Renal cortical epithelial cell (primary cell): Measurements from ENCODE around the gene RNF157. TPM values are rescaled to one million over a fixed set of nuclear protein-coding genes. Genes with fewer than 3 reads are reported as not detected.
"Not testable (repeated sequence)": the region's sequence is repeated elsewhere in the genome, so short reads cannot be mapped to it uniquely, and the experiment has no call there.

Source experiments
- DNase-seq: peaks from one replicate; pipeline ENCODE4 v3.0.0-alpha.2; 2011; ENCODE audit warnings: low read depth
- total RNA-seq: library from RNA; depleted of rRNA; stranded (reverse); fragments of >200 nt; gene quantifications from 2 replicates; pipeline ENCODE4 v1.2.3, GENCODE V29; 2014

The RNF157 gene
- total RNA-seq, 1 donor from 2014 or later, result 3.6 TPM

- no peak for DNase-seq
Observed at GRCh38 chr17:76234354-76234679, 6.0 kb downstream of the RNF157 start.

DNA sequence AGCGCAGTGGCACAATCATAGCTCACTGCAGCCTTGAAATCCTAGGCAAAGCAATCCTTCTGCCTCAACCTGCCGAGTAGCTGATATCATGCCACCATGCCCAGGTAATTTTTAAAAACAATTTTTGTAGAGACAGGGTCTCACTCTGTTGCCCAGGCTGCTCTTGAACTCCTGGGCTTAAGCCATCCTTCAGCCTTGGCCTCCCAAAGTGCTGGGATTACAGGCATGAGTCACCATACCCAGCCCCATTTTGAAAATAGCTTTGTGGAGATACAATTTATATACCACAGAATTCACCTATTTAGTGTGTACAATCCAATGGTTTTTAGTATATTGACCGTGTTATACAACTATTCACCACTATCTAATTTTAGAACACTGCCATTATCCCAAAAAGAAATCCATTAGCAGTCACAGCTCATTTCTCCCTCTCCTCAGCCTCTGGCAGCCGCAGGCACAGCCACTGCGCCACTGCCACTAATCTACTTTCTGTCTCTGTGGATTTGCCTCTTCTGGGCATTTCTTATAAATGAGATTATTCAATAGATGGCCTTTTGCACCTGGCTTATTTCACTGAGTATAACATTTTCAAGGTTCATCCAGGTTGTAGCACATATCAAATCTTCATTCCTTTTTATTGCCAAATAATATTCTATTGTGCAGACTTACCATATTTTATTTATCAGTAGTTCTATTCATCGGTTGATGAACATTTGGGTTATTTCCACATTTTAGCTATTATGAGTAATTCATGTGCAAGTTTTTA is 6.5 kb downstream of the RNF157 start:
- no peak for DNase-seq

DNA sequence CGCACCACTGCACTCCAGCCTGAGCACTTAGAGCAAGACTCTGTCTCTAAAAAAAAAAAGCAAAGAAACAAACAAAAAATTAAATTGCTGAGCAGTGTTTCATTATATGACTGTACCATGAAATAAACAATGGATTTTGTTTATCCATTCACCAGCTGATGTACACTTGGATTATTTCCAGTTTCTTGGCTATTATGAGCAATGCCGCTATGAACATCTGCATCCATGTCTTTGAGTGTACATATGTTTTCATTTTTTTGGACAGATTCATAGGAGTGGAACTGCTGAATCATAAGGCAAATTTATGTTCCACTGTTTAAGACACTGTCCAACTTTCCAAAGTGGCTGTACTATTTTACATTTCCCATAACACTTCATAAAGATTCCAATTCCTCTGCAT is 8.0 kb downstream of the RNF157 start:
- no peak for DNase-seq

GRCh38 chr17:76226749-76227148 is 13.5 kb downstream of the RNF157 start:
- not testable (repeated sequence) for DNase-seq

GRCh38 chr17:76225373-76226086 is 14.8 kb downstream of the RNF157 start:
- not testable (repeated sequence) for DNase-seq

DNA sequence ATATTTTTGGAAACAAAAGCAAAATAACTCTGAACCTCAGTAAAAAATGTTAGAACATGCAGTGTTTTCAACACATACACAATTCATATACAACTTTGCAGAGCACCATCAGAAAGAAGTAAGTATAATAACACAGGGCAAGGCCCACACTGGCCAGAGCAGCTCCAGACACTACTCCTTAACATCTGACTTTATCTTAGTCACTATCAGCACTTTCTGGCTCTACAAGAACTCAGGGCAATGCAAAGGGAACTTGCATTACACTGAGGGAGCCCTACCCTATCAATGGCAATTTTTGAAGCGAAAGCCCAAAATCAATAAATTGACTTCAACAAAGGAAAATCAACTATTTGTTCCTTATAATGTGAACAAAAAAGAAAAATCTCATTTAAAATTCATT is 16.5 kb downstream of the RNF157 start:
- no peak for DNase-seq

DNA sequence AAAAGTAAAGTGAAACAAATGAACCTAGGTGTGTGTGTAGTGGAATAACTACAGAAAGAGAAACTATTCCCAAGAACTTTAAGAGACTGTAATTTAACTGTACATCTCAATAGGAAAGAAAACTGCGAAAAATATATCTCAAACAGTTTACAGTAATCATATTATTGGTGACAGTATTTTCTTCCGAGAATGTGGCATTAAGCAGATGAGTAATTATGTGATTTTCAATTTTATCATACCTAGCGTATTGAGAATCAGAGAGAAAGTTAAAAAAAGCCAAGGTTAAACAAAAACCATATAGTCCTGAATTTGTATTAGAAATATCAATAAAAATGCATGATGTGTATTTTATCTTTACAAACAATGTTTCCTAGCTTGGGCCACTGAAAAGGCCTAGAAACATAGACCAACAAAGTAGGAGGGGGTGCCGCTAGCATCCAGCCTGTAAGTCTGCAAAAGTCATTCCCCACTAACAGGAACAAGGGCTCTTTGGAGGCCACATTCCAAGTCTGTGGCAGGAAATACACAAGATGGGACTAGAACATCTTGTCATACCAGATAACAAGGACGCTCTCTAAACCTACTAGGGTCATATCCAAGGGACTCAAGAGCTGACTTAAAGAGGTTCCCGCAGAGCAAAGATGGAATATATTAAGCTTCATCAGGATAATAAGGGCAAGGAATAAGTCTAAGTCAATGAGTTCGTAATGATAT is 20.5 kb downstream of the RNF157 start:
- no peak for DNase-seq

- no peak for DNase-seq
Observed at GRCh38 chr17:76217081-76217480, 23.2 kb downstream of the RNF157 start.

- no peak for DNase-seq
Observed at GRCh38 chr17:76213491-76213890, 26.8 kb downstream of the RNF157 start.

- DNase-seq, result no peak
Observed at GRCh38 chr17:76208120-76208519, 32.2 kb downstream of the RNF157 start.

- no peak for DNase-seq
Observed at GRCh38 chr17:76207275-76208059, 32.8 kb downstream of the RNF157 start.

DNA sequence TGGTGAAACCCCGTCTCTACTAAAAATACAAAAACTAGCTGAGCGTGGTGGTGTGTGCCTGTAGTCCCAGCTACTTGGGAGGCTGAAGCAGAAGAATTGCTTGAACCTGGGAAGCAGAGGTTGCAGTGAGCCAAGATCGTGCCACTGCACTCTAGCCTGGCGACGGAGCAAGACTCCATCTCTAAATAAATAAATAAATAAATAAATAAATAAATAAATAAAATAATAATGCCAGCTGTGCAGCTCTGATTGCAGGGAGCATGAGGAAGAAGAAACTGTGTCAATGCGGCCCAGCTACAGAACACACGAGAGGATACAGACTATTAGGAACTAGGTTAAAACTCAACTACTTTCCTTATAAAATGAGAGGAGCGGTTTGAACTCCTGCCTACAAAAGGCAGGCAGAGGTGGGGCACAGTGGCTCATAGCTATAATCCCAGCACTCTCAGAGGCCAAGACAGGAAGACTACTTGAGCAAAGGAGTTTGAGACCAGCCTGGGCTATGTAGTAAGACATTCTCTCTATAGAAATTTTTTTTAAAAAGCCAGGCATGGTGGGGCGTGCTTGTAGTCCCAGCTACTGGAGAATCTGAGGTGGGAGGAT is 34.6 kb downstream of the RNF157 start:
- DNase-seq, result not testable (repeated sequence)

- peak; percentile 72 for DNase-seq
Observed at GRCh38 chr17:76204277-76204676, 36.0 kb downstream of the RNF157 start.

GRCh38 chr17:76200354-76200753 is 39.9 kb downstream of the RNF157 start:
- no peak for DNase-seq

- DNase-seq, result no peak
Observed at GRCh38 chr17:76199469-76199868, 40.8 kb downstream of the RNF157 start.

- peak; percentile 48 for DNase-seq
Observed at GRCh38 chr17:76198702-76199101, 41.6 kb downstream of the RNF157 start.

GRCh38 chr17:76197911-76198310 is 42.4 kb downstream of the RNF157 start:
- no peak for DNase-seq

DNA sequence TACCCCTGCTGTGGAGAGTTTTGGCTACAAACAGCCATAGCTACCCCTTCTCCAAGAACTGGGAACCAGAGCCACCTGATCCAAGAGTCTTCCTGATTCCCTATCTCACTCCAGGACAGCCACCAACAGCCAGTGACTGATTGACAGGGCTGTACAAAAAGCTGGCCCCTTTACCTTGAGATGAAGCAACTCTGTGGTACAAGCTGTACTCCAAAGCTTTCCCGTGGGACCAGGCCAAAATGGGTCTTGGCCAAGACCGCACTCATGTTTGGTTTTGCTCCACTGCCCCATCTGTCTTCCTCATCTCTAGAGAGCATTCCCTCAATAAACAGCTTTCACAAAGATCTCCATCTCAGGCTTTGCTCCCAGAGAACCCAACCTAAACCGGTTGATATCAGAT is 43.6 kb downstream of the RNF157 start:
- DNase-seq, result peak; percentile 35

GRCh38 chr17:76195281-76196096 is 44.8 kb downstream of the RNF157 start:
- no peak for DNase-seq

DNA sequence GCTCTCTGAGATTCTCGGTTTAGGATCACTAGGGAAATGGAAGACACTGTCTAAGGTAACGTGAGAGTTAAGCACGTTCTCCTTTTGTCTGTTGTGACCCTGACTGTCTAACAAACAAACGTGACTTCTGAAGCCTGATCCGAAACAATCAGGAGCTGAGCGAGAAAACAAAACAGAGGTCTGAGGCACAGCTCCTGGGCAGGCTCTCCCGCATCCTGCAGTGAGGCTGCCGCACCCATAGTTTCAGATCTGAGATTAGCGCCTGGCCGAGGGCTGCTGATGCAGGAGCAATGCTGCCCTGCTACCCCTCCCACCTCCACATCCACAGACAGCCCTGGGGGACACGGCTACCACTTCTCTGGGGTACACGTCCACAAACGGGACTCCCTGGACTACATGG is 46.7 kb downstream of the RNF157 start:
- no peak for DNase-seq

DNA sequence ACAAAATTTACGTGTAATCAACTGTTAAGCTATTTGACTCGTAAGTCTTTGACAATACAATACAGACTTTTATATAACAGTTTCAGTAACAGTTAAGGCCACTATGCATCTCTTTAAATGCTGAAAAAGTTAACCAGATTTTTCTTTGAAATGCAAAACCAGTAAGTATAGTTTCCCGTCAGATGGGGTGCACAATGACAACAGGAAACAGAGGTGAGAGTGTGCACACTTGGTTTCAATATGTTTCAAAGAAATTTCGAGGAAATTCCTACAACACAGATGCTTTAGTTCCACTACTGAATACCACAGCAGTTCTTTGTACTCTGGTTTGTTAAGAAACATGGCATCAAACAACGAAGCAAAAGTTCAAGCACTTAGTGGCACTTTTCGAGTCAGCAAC is 48.4 kb downstream of the RNF157 start:
- no peak for DNase-seq
